H9 (cell line): ENCODE measurements around the gene YOD1. TPM values are rescaled to one million over a fixed set of nuclear protein-coding genes. Genes with fewer than 3 reads are reported as not detected.

Source experiments
- DNase-seq: peaks from one replicate; pipeline ENCODE4 v3.0.0-alpha.2; 2017
- H2AFZ ChIP-seq: one replicate; pipeline ENCODE4 v1.6.1; 2013; ENCODE audit warnings: mild to moderate bottlenecking, low read length, control low read depth, moderate library complexity
- H2AK5ac ChIP-seq: 2 replicates; pipeline ENCODE4 v1.6.1; 2013; ENCODE audit warnings: low read length, control low read depth, mixed read lengths; ENCODE audit not compliant: insufficient read length
- H2BK120ac ChIP-seq: one replicate; pipeline ENCODE4 v1.6.1; 2013; ENCODE audit warnings: low read depth, mild to moderate bottlenecking, low read length, control low read depth, inconsistent platforms; ENCODE audit not compliant: poor library complexity, severe bottlenecking
- H2BK12ac ChIP-seq: 2 replicates; pipeline ENCODE4 v1.6.1; 2013; ENCODE audit warnings: low read length, control low read depth, mixed read lengths, low read depth; ENCODE audit not compliant: insufficient read length
- H2BK15ac ChIP-seq: 2 replicates; pipeline ENCODE4 v1.6.1; 2013; ENCODE audit warnings: low read depth, low read length, control low read depth
- H2BK20ac ChIP-seq: one replicate; pipeline ENCODE4 v1.6.1; 2013; ENCODE audit warnings: low read depth, mild to moderate bottlenecking, low read length, control low read depth, inconsistent platforms; ENCODE audit not compliant: poor library complexity, severe bottlenecking
- H2BK5ac ChIP-seq: 2 replicates; pipeline ENCODE4 v1.6.1; 2013; ENCODE audit warnings: low read length, control low read depth, mixed read lengths; ENCODE audit not compliant: insufficient read length
- H3K14ac ChIP-seq: 2 replicates; pipeline ENCODE4 v1.6.1; 2013; ENCODE audit warnings: low read length, control low read depth; ENCODE audit not compliant: insufficient read depth
- H3K18ac ChIP-seq: 2 replicates; pipeline ENCODE4 v1.6.1; 2013; ENCODE audit warnings: low read depth, mild to moderate bottlenecking, mixed read lengths, low read length, control low read depth; ENCODE audit not compliant: insufficient read length
- H3K23ac ChIP-seq: 2 replicates; pipeline ENCODE4 v1.6.1; 2013; ENCODE audit warnings: low read length, control low read depth, mixed read lengths, low read depth; ENCODE audit not compliant: insufficient read length
- H3K23me2 ChIP-seq: 2 replicates; pipeline ENCODE4 v1.6.1; 2013; ENCODE audit warnings: low read depth, mild to moderate bottlenecking, mixed read lengths, low read length, control low read depth; ENCODE audit not compliant: insufficient read length, poor library complexity, severe bottlenecking
- H3K27ac ChIP-seq: 2 replicates; pipeline ENCODE4 v1.5.1; 2013; ENCODE audit warnings: low read length, control low read depth, mixed read lengths, low read depth; ENCODE audit not compliant: insufficient read length
- H3K27me3 ChIP-seq: 2 replicates; pipeline ENCODE4 v1.6.1; 2013; ENCODE audit warnings: low read length, control low read depth, inconsistent platforms; ENCODE audit not compliant: insufficient read depth
- H3K4ac ChIP-seq: 2 replicates; pipeline ENCODE4 v1.6.1; 2013; ENCODE audit warnings: low read depth, mild to moderate bottlenecking, control low read depth, inconsistent platforms, low read length, moderate library complexity
- H3K4me1 ChIP-seq: 2 replicates; pipeline ENCODE4 v1.6.1; 2013; ENCODE audit warnings: low read length, control low read depth, inconsistent platforms; ENCODE audit not compliant: insufficient read depth
- H3K4me2 ChIP-seq: 2 replicates; pipeline ENCODE4 v1.6.1; 2013; ENCODE audit warnings: low read length, control low read depth, mixed read lengths; ENCODE audit not compliant: insufficient read length, insufficient read depth
- H3K56ac ChIP-seq: 2 replicates; pipeline ENCODE4 v1.6.1; 2013; ENCODE audit warnings: low read depth, mild to moderate bottlenecking, mixed read lengths, low read length, control low read depth; ENCODE audit not compliant: insufficient read length
- H3K79me1 ChIP-seq: 2 replicates; pipeline ENCODE4 v1.6.1; 2013; ENCODE audit warnings: low read depth, mild to moderate bottlenecking, moderate library complexity, low read length, control low read depth, inconsistent platforms; ENCODE audit not compliant: insufficient read depth, poor library complexity, severe bottlenecking
- H3K79me2 ChIP-seq: 2 replicates; pipeline ENCODE4 v1.6.1; 2013; ENCODE audit warnings: low read length, control low read depth, inconsistent platforms; ENCODE audit not compliant: insufficient read depth
- H3K9ac ChIP-seq: 2 replicates; pipeline ENCODE4 v1.6.1; 2013; ENCODE audit warnings: low read length, control low read depth, mixed read lengths; ENCODE audit not compliant: insufficient read length; ENCODE audit errors: extremely low read depth
- H3K9me3 ChIP-seq: one replicate; pipeline ENCODE4 v1.6.1; 2013; ENCODE audit warnings: low read depth, low read length, inconsistent platforms; ENCODE audit not compliant: control insufficient read depth
- H3T11ph ChIP-seq: one replicate; pipeline ENCODE4 v1.6.1; 2013; ENCODE audit warnings: mild to moderate bottlenecking, low read length, control low read depth, inconsistent platforms
- H4K20me1 ChIP-seq: one replicate; pipeline ENCODE4 v1.6.1; 2013; ENCODE audit not compliant: control insufficient read depth, insufficient read length, insufficient read depth
- H4K5ac ChIP-seq: 2 replicates; pipeline ENCODE4 v1.6.1; 2013; ENCODE audit warnings: low read depth, mild to moderate bottlenecking, mixed read lengths, low read length, control low read depth; ENCODE audit not compliant: insufficient read length
- H4K8ac ChIP-seq: replicated peaks from 2 replicates; pipeline ENCODE4 v1.6.1; 2013; ENCODE audit warnings: low read length, control low read depth, mixed read lengths, low read depth; ENCODE audit not compliant: insufficient read length
- H4K91ac ChIP-seq: 2 replicates; pipeline ENCODE4 v1.6.1; 2013; ENCODE audit warnings: low read depth, mild to moderate bottlenecking, moderate library complexity, mixed read lengths, low read length, control low read depth; ENCODE audit not compliant: insufficient read length
- H3K27ac Mint-ChIP-seq, 3 experiments: 2 replicates in 2 of 3; 3 replicates in 1 of 3; pipeline ENCODE4 v1.8.0; 2020 to 2021; ENCODE audit warnings: mixed read lengths in 3 of 3, mild to moderate bottlenecking in 1 of 3, moderate library complexity in 1 of 3
- H3K27me3 Mint-ChIP-seq: 2 replicates; pipeline ENCODE4 v1.8.0; 2021; ENCODE audit warnings: low read depth, mild to moderate bottlenecking, moderate library complexity, mixed read lengths
- H3K36me3 Mint-ChIP-seq, 3 experiments: 2 replicates in 2 of 3; 3 replicates in 1 of 3; pipeline ENCODE4 v1.8.0; 2020 to 2021; ENCODE audit warnings: low read depth in 3 of 3, mixed read lengths in 3 of 3; ENCODE audit not compliant: insufficient read depth in 1 of 3
- H3K4me1 Mint-ChIP-seq, 2 experiments: 2 replicates each; pipeline ENCODE4 v1.8.0; 2020; ENCODE audit warnings: mixed read lengths in 2 of 2
- H3K4me3 Mint-ChIP-seq, 2 experiments: 2 replicates in 1 of 2; 3 replicates in 1 of 2; pipeline ENCODE4 v1.8.0; 2020 to 2021; ENCODE audit warnings: mild to moderate bottlenecking in 2 of 2, mixed read lengths in 2 of 2, moderate library complexity in 1 of 2
- H3K9me3 Mint-ChIP-seq, 2 experiments: 2 replicates in 1 of 2; 3 replicates in 1 of 2; pipeline ENCODE4 v1.8.0; 2020; ENCODE audit warnings: mild to moderate bottlenecking in 2 of 2, mixed read lengths in 2 of 2, moderate library complexity in 1 of 2
- CTCF ChIP-seq: fragments of 200-600 bp; sonication (generic); conservative IDR thresholded peaks from 3 replicates; pipeline ENCODE4 v1.8.0; 2021; ENCODE audit warnings: antibody characterized with exemption, mild to moderate bottlenecking
- whole genome bisulfite sequencing: extraction: QIAGEN DNeasy Blood & Tissue Kit; methylation state at CpG from one replicate; pipeline ENCODE4 v1.1.7; 2013; ENCODE audit warnings: missing lambda C conversion rate, low lambda C conversion rate, mixed read lengths; ENCODE audit not compliant: insufficient read length; ENCODE audit errors: extremely low coverage; 5-methylcytosine and 5-hydroxymethylcytosine counted together
- total RNA-seq: library from RNA; stranded (reverse); gene quantifications from 2 replicates; pipeline ENCODE4 v1.2.1, GENCODE V29; 2021

Gene YOD1
- total RNA-seq, 1 experiment from 2014 or later = 8.6 TPM

GRCh38 chr1:207067185-207067584 lies 16.2 kb upstream of the YOD1 start:
- Histone ChIP-seq H3T11ph (no peak overlapping the region), H4K20me1 (no peaks in the 10 kb centered on the region), H3K18ac (no peak overlapping the region), H2AFZ (no peak overlapping the region), H2AK5ac (no peak overlapping the region), H3K27ac (no peak overlapping the region), H4K5ac (no peak overlapping the region), H3K9ac (no peak overlapping the region), H3K9me3 (no peaks in the 10 kb centered on the region), H2BK20ac (no peak overlapping the region), H3K14ac (no peak overlapping the region), H2BK15ac (no peak overlapping the region), H2BK12ac (no peak overlapping the region), H3K4ac (no peak overlapping the region), H3K79me2 (no peaks in the 10 kb centered on the region), H3K27me3 (no peaks in the 10 kb centered on the region), H3K4me1 (no peaks in the 10 kb centered on the region), H4K91ac (no peak overlapping the region), H3K4me2 (no peak overlapping the region), H3K23ac (no peak overlapping the region), H2BK120ac (no peak overlapping the region), H3K79me1 (no peaks in the 10 kb centered on the region), H2BK5ac (no peak overlapping the region), H3K56ac (no peak overlapping the region), H3K23me2 (no peaks in the 10 kb centered on the region), H4K8ac (no peak overlapping the region)
- DNase-seq = no peak
- H3K4me3 Mint-ChIP-seq = no peak overlapping the region
- WGBS = no CpG with 5 or more reads among the region's 3 CpGs
- H3K4me1 Mint-ChIP-seq = no peaks in the 10 kb centered on the region
- no peak overlapping the region for H3K27ac Mint-ChIP-seq
- no peak for TF ChIP-seq CTCF
- peaks cover 10 to 52% (median 49%) of the 10 kb centered on the region in 3 experiments for H3K36me3 Mint-ChIP-seq
- no peaks in the 10 kb centered on the region for H3K9me3 Mint-ChIP-seq
- H3K27me3 Mint-ChIP-seq = no peaks in the 10 kb centered on the region
